Amniotic epithelial cell (primary cell): ENCODE data around the gene CHID1.

Experiments used
- DNase-seq: peaks from one replicate; pipeline ENCODE4 v3.0.0-alpha.2; 2010; ENCODE audit warnings: low read depth

The CHID1 gene

DNA sequence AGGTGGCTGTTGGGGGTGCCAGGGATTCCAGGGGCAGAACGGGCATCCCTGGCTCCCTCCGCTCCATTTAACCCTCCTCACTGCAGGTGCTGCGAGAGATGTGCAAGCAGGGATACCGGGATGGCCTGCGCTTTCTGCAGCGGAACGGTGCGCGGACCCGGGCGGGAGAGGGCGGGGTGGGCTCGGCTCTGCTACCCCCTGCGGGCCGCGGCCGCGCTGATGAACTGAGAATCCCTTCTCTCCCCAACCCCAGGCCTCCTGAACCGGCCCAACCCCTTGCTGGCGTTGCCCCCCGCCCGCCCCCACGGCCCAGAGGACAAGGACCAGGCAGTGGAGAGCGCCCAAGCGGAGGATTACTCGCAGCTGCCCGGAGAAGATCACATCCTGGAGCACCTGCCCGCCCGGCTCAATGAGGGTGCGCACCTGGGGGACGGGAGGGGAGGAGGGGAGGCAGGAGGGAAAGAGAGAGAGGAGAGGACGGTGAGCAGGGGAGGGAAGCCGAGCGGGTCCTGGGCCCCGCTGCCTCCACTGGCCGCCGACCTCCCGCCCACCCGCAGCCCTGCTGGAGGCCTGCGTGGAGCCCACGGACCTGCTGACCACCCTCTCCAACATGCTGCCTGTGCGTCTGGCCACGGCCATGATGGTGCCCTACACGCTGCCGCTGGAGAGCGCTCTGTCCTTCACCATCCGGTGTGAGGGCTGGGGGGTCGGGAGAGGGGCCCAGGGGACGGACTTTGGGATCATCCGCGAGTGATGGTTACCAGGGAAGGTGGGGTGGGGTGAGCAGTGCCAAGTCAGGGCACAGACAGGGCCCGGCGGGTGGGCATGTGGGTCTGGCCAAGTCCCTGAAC is 86.9 kb downstream of the CHID1 start:
- DNase-seq, result no peak

DNA sequence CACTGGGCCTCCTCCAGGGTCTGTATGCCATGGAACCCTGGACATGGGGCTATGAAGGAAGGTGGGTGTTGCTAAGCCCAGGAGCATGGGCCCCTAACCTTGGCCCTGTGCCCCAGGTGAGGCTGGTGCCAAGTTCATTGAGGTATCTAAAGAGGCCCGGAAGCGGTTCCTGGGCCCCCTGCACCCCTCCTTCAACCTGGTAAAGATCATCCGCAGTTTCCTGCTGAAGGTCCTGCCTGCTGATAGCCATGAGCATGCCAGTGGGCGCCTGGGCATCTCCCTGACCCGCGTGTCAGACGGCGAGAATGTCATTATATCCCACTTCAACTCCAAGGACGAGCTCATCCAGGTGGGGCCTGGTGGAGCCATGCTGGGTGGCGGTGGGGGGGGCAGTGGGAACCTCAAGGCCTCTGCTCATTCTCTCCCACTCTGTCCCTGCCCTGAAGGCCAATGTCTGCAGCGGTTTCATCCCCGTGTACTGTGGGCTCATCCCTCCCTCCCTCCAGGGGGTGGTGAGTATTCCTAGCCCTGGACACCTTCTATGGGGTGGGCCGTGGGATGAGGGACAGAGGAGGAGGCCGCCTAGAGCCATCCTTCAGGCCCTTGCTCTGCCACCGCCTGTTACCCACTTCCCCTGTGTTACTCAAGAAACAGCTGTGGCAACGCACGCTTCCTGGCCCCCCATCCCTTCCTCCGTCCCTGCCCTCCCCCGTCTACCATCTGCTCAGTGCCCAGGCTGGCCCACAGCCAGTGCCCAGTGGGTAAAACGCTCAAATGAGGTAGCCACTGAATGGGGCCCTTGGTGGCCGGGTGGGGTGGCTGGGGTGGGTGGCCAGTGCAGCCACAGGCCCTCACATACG is 88.9 kb downstream of the CHID1 start:
- DNase-seq, result no peak

DNA sequence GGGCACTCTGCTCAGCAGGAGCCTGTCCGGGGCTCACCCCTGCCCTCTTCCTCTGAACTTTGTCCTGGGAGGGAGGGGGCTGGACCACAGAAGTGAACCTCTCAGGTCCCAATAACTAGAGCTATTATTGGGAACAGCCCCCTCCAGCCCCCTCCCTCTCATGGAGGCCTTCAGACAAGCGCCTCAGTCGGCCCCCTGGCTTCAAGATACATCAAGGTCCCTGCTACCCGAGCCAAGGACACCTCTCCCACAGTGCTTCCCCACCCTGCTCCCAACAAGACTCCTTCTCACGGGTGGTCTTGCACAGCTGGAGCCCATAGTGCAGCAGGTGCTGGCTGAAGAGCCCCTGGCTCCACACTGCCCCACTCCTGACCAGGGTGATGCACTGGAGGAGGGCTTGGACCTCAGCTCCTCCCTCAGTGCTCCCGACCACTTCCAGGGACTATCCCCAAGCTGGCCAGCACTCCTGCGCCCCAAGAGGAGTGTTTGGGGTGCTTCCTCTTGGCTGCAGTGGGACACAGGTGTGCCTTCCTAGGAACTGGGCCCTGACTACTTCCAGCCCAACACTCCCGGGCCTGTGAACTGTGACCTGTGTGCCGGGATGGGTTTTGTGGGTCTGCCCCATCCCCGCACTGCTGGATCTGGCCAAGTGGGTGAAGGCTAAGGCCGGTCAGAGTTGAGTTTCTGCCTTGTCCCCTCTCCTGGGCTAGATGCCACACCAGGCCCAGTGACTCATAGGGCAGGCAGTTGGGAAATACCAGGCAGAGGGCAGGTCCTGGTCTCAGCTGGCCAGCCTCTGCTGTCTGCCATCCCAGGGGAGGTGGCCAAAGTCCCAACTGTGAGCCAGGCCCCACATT is 89.7 kb downstream of the CHID1 start:
- peak; percentile 62 for DNase-seq

DNA sequence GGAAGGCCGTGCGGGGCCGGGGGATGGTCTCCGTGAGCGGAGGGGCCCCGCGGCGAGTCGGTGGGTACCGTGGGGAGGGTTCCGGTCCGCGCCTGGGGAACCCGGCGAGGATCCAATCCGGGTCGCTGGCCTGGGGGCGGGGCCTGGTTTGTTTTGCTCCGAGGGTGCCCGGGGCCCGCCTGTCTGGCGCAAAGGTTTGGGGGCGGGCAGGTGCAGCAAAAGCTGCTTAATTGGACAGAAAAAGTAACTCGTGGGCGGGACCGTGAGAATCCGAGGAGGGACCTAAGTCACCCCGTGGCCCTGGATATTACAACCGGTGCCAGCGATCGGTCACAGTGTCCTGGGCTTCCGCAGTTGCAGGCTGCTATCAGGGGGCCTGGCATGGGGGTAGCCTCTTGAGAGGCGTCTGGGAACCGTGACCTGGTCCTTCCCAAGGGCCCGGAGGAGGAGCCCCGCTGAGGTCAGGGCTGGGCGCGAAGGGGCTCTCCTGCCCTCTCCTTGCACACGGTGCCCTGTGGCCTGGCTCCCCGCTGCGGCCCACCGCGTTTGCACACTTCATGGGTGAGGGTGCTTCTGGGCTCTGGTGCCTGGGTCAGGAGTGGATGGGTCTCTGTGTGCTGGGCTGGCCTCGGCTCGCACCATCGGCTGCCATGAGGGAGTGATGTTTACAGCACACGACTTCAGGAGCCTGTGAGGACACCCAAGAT is 90.5 kb downstream of the CHID1 start:
- peak; percentile 63 for DNase-seq

DNA sequence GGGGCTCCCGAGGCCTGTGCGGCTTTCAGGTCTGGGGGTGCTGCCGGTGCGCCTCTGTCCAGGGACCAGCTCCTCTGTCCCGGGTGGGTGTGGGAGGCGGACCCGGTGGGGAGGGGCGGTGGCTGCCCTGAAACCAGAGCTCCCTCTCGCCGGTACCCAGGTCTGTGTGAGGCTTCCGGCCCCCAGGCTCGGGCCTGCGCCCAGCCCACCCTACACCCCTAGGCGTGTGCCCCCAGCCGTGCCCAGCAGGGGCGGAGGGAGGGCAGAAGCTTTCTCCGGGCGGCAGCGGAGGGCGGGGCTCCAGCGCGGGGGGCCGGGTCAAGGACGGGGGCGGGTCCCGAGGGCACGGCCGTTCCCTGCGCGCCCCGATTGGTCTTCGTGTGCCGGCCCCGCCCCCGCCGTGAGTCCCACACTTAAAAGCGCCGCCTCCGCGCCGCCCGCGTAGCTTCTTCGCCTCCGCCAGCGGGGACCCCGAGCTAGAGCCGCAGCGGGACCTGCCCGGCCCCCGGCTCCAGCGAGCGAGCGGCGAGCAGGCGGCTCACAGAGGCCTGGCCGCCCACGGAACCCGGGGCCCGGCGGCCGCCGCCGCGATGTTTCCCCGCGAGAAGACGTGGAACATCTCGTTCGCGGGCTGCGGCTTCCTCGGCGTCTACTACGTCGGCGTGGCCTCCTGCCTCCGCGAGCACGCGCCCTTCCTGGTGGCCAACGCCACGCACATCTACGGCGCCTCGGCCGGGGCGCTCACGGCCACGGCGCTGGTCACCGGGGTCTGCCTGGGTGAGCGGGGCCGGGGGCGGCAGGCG is 91.3 kb downstream of the CHID1 start:
- DNase-seq, result peak; percentile 68

DNA sequence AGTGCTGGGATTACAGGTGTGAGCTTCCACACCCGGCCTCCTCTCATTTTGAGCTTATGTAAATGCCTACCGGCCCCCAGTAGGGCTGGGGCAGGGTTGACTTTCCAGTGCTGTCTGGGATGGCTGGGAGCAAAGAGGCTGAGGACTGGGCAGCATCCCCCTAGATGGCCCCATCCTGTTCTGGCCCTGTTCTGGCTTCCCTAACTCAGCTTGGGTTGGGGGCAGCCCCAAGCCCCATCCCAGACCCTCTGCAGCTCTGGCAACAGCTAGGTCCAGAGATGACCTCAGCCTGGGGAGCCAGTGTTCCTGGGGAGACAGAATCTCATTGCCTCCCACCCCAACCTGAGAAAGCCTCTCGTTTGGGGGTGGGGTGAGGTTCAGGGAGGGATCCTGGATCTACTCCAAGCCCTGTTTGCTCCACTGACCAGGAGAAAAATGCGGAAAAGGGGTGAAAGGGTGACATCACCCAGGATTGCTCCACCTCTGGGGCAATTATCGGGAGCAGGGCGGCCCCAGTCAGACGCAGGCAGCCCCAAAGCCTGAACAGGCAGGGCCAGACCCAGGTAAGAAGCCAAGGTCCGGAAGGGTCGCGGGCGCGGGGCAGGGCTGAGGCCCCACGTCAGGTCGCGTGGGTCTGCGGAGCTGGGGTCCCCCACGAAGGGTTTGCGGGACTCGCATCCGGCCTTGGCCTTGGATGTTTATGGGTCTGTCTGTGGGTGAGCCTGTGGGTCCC is 92.0 kb downstream of the CHID1 start, which contains the start of gene PNPLA2:
Gene PNPLA2 (plus strand): TSS at position 519 of the 733 bp plus-strand sequence. CDS start 805 bp downstream, outside the sequence.
- DNase-seq, result peak; percentile 85
